PC-3 (cell line): ENCODE results near the gene SPDYE6. TPM values are rescaled to one million over a fixed set of nuclear protein-coding genes. Genes with fewer than 3 reads are reported as not detected.
"Not testable (repeated sequence)": the region's sequence is repeated elsewhere in the genome, so short reads cannot be mapped to it uniquely, and the experiment has no call there.

ENCODE experiments used
- ATAC-seq: fragments of 200-7000 bp; cut with Tn5 transposase; 2 replicates; pipeline ENCODE4 v1.9.1; 2020; ENCODE audit warnings: mild to moderate bottlenecking, moderate library complexity
- BruUV-seq: library from RNA; stranded (reverse); fragments of 400-500 nt; replicated peaks from 2 replicates; lab custom pipeline; 2021; lab: Mats Ljungman, UMichigan
- CTCF ChIA-PET: fragments of 300-600 bp; sonication (Branson Sonifier 250); formaldehyde crosslinking; loops from one replicate; lab custom pipeline; 2022; ENCODE audit warnings: antibody characterized with exemption; lab: Charles Lee
- POLR2A ChIA-PET: fragments of 300-600 bp; sonication (Branson Sonifier 250); formaldehyde crosslinking; loops from one replicate; lab custom pipeline; 2022; ENCODE audit warnings: antibody characterized with exemption; ENCODE audit not compliant: unreplicated experiment; lab: Charles Lee
- DNase-seq: peaks from one replicate; pipeline ENCODE4 v3.0.0-alpha.2; 2015
- H2AFZ ChIP-seq: fragments of 300-600 bp; sonication (generic); 2 replicates; pipeline ENCODE4 v1.6.0; 2016; ENCODE audit warnings: antibody characterized with exemption, low read length
- H3F3A ChIP-seq: fragments of 300-600 bp; sonication (generic); one replicate; pipeline ENCODE4 v1.6.0; 2017; ENCODE audit warnings: antibody characterized with exemption, low read length, control low read depth, mild to moderate bottlenecking; ENCODE audit not compliant: unreplicated experiment
- H3K27ac ChIP-seq: fragments of 300-600 bp; sonication (generic); 2 replicates; pipeline ENCODE4 v1.5.1; 2016; ENCODE audit warnings: mild to moderate bottlenecking, low read length
- H3K27me3 ChIP-seq: fragments of 300-600 bp; sonication (generic); 2 replicates; pipeline ENCODE4 v1.6.1; 2016; ENCODE audit warnings: low read length, mixed read lengths
- H3K36me3 ChIP-seq: fragments of 300-600 bp; sonication (generic); 2 replicates; pipeline ENCODE4 v1.6.1; 2016; ENCODE audit warnings: low read depth, mixed run types, low read length, mixed read lengths
- H3K4me1 ChIP-seq: fragments of 300-600 bp; sonication (generic); 2 replicates; pipeline ENCODE4 v1.5.1; 2016; ENCODE audit warnings: low read length; ENCODE audit not compliant: insufficient read depth
- H3K4me2 ChIP-seq: fragments of 300-600 bp; sonication (generic); 2 replicates; pipeline ENCODE4 v1.6.0; 2016; ENCODE audit warnings: low read length
- H3K4me3 ChIP-seq: fragments of 300-600 bp; sonication (generic); 2 replicates; pipeline ENCODE4 v1.5.1; 2016; ENCODE audit warnings: mild to moderate bottlenecking, low read length, mixed read lengths
- H3K79me2 ChIP-seq: fragments of 300-600 bp; sonication (generic); 2 replicates; pipeline ENCODE4 v1.6.1; 2017; ENCODE audit warnings: low read length, mixed read lengths
- H3K9ac ChIP-seq: fragments of 300-600 bp; sonication (generic); 2 replicates; pipeline ENCODE4 v1.6.0; 2016; ENCODE audit warnings: mild to moderate bottlenecking, low read length
- H3K9me2 ChIP-seq: fragments of 300-600 bp; sonication (generic); replicated peaks from 2 replicates; pipeline ENCODE4 v1.6.1; 2016; ENCODE audit warnings: mixed run types, low read length, mixed read lengths
- H3K9me3 ChIP-seq: fragments of 300-600 bp; sonication (generic); 2 replicates; pipeline ENCODE4 v1.6.1; 2016; ENCODE audit warnings: low read length, mixed read lengths
- H4K20me1 ChIP-seq: fragments of 300-600 bp; sonication (generic); 2 replicates; pipeline ENCODE4 v1.6.1; 2016; ENCODE audit warnings: low read length, mixed read lengths
- CTCF ChIP-seq: fragments of 300-600 bp; sonication (generic); conservative IDR thresholded peaks from 2 replicates; pipeline ENCODE4 v1.5.1; 2017; ENCODE audit warnings: antibody characterized with exemption, low read depth, mild to moderate bottlenecking, low read length
- EZH2 ChIP-seq: fragments of 300-600 bp; sonication (generic); IDR thresholded peaks from one replicate; pipeline ENCODE4 v1.6.1; 2017; ENCODE audit warnings: antibody characterized with exemption, mild to moderate bottlenecking, low read length; ENCODE audit not compliant: unreplicated experiment
- EZH2phosphoT487 ChIP-seq: fragments of 300-600 bp; sonication (generic); IDR thresholded peaks from 2 replicates; pipeline ENCODE4 v1.6.1; 2018; ENCODE audit warnings: mild to moderate bottlenecking, antibody characterized with exemption, low read length, borderline replicate concordance
- intact Hi-C: fragments of 100-400 bp; cut with micrococcal nuclease; formaldehyde crosslinking; loops from 2 replicates; pipeline ENCODE4 v1.9.0; 2023
- total RNA-seq: library from RNA; depleted of rRNA; stranded (reverse); fragments of >200 nt; gene quantifications from 2 replicates; pipeline ENCODE4 v1.2.3, GENCODE V29; 2014

Gene SPDYE6
- total RNA-seq, 1 experiment from 2014 or later, result not detected

- no peak overlapping the region for H2AFZ ChIP-seq
- no peak for TF ChIP-seq EZH2
- TF ChIP-seq EZH2phosphoT487, result no peak
- TF ChIP-seq CTCF, result no peak
- no peaks in the 10 kb centered on the region for H3K9me3 ChIP-seq
- no peak overlapping the region for H3K27ac ChIP-seq
- no peak overlapping the region for H3K9ac ChIP-seq
- no peaks in the 10 kb centered on the region for H3K79me2 ChIP-seq
- no peaks in the 10 kb centered on the region for H3K4me1 ChIP-seq
- CTCF ChIA-PET, result no interaction called here
- H3K4me3 ChIP-seq, result no peak overlapping the region
- no TSS peak for BruUV-seq
- H3K4me2 ChIP-seq, result no peak overlapping the region
- no peaks in the 10 kb centered on the region for H3K27me3 ChIP-seq
- H3K36me3 ChIP-seq, result no peaks in the 10 kb centered on the region
- intact Hi-C loops, result no loop called here
- H4K20me1 ChIP-seq, result no peaks in the 10 kb centered on the region
- ATAC-seq (no peak), DNase-seq (no peak)
- no peaks in the 10 kb centered on the region for H3F3A ChIP-seq
- no peaks in the 10 kb centered on the region for H3K9me2 ChIP-seq
- POLR2A ChIA-PET, result no interaction called here
Observed at GRCh38 chr7:102326157-102326889, 29.9 kb downstream of the SPDYE6 start.

GRCh38 chr7:102325106-102325505 lies 31.1 kb downstream of the SPDYE6 start:
- H4K20me1 ChIP-seq, intact Hi-C loops, H3F3A ChIP-seq, H3K36me3 ChIP-seq, H3K27me3 ChIP-seq, H3K9ac ChIP-seq, POLR2A ChIA-PET, BruUV-seq, H3K4me2 ChIP-seq, H3K4me3 ChIP-seq, ATAC-seq, H3K79me2 ChIP-seq, H3K9me2 ChIP-seq, H3K4me1 ChIP-seq, H2AFZ ChIP-seq, H3K9me3 ChIP-seq, CTCF ChIA-PET, DNase-seq, H3K27ac ChIP-seq: not testable (repeated sequence)

- BruUV-seq, result no TSS peak
- Histone ChIP-seq H3K27me3 (no peaks in the 10 kb centered on the region), H3K9me3 (no peaks in the 10 kb centered on the region), H4K20me1 (no peaks in the 10 kb centered on the region), H3K4me2 (no peak overlapping the region), H3K36me3 (no peaks in the 10 kb centered on the region), H2AFZ (no peak overlapping the region), H3F3A (no peaks in the 10 kb centered on the region), H3K27ac (no peak overlapping the region), H3K4me1 (no peaks in the 10 kb centered on the region), H3K9me2 (no peaks in the 10 kb centered on the region), H3K9ac (no peak overlapping the region), H3K4me3 (no peak overlapping the region), H3K79me2 (no peaks in the 10 kb centered on the region)
- ChIA-PET CTCF (no interaction called here), POLR2A (no interaction called here)
- TF ChIP-seq CTCF, result no peak
- TF ChIP-seq EZH2, result no peak
- no peak for TF ChIP-seq EZH2phosphoT487
- ATAC-seq (no peak), DNase-seq (no peak)
- intact Hi-C loops, result no loop called here
Observed at GRCh38 chr7:102323914-102324195, 32.4 kb downstream of the SPDYE6 start.
